Peyer's patch (tissue), 4 donors: Measurements from ENCODE around the gene BCR.

Experiments used
- CTCF ChIP-seq, 6 experiments: fragments of 450-650 bp in 4 of 6; fragments of 200-600 bp in 2 of 6; sonication (generic) in 1 of 6; IDR thresholded peaks; one replicate each; pipeline ENCODE4 v1.5.1; 2017 to 2019; ENCODE audit warnings: antibody characterized with exemption in 6 of 6, mild to moderate bottlenecking in 3 of 6, moderate library complexity in 1 of 6
- POLR2A ChIP-seq, 2 donors: fragments of 450-650 bp; IDR thresholded peaks; one replicate each; pipeline ENCODE4 v1.5.1; 2017; ENCODE audit warnings: antibody characterized with exemption in 2 of 2, mild to moderate bottlenecking in 2 of 2, moderate library complexity in 2 of 2

- no peak for TF ChIP-seq CTCF (IDR thresholded peaks at IDR 0.05)
- TF ChIP-seq POLR2A (IDR thresholded peaks at IDR 0.05) = no peak
Observed at GRCh38 chr22:23233752-23234408, 53.6 kb downstream of the BCR start.
